ENCODE measurements around the gene B4GALT5. TPM values are rescaled to one million over a fixed set of nuclear protein-coding genes. Genes with fewer than 3 reads are reported as not detected.

Gene B4GALT5
- total RNA-seq, 1 experiment from 2014 or later, result 46.7 TPM

- no peak for DNase-seq (ENCODE audit: low read depth, low spot score)
- in situ Hi-C loops (cut with HindIII; ENCODE audit: low pct_unique_long_range_greater_than_20kb, low sequenced_read_pairs), result no loop called here
Observed at GRCh38 chr20:49691818-49692568, 21.7 kb downstream of the B4GALT5 start.

DNA sequence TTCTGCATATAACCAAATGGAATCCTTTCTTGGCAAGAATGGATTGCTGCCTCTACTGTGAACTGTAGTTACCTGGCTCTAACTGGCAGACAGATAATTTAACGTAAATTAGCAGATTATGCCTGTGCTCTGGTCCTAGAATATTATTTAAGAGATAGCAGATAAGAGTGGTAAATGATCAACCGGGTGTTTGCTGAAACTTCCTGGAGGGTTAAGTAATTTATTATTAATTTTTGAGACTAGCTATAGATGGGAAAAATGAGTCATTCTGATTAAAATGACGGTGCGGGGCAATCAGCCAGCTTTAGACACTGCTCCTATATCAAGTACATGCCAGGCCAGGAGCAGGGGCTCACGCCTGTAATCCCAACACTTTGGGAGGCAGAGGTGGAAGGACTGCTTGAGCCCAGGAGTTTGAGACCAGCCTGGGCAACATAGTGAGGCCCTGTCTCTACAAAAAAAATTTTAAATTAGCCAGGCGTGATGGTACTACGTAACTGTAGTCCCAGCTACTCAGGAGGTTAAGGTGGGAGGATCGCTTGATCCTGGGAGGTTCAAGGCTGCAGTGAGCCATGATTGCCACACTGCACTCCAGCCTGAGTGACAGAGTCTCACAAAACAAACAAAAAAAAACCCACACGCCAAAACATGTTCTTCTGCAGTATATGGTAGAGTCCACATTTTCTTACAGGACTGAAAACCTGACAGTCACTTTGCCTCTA, 22.6 kb downstream of the B4GALT5 start:
- in situ Hi-C loops (cut with HindIII; ENCODE audit: low pct_unique_long_range_greater_than_20kb, low sequenced_read_pairs), result no loop called here
- no peak for DNase-seq (ENCODE audit: low read depth, low spot score)

GRCh38 chr20:49687595-49688567, 25.8 kb downstream of the B4GALT5 start:
- DNase-seq (ENCODE audit: low read depth, low spot score), result no peak
- in situ Hi-C loops (cut with HindIII; ENCODE audit: low pct_unique_long_range_greater_than_20kb, low sequenced_read_pairs), result no loop called here

DNA sequence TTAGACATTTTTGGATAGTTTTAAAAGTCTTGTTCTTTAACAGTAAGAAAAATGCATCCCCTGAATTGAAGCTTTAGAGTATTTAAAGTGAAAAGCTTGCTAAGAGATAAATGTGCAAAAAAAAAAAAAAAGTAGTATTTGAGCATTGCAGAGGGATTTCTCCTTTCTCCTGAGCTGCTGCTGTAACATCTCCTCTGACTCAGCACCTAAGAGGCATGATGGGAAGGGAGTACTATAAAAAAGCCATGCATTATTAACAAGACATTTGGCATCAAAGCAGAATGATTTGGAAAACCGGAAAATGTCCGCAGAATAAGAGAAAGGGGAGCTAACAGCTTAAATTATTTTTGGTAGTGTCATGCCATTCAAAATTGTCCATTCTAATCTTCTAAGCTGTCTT, 27.9 kb downstream of the B4GALT5 start:
- no peak for DNase-seq (ENCODE audit: low read depth, low spot score)
- in situ Hi-C loops (cut with HindIII; ENCODE audit: low pct_unique_long_range_greater_than_20kb, low sequenced_read_pairs), result no loop called here

DNA sequence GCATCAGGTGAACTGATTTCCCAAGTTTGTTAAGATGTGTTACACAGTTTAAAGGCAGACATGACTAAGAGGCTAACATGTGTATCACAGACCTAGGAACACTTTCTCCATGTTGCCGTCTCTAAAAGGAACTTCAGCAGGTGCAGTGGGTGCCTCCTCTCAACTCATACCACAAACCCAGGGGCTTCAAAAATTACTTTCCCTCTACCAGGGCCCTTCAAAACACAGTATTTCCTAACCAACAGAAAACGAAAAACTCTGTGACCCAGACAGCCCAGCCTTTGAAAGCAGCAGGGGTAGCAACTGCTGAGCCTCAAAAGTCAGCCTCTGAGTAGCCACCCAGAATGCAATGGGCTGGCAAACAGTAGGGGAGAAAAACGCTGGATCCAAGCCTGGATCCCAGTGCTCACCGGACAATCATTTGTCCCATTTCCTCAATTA, 28.5 kb downstream of the B4GALT5 start:
- DNase-seq (ENCODE audit: low read depth, low spot score), result no peak
- in situ Hi-C loops (cut with HindIII; ENCODE audit: low pct_unique_long_range_greater_than_20kb, low sequenced_read_pairs), result no loop called here

DNA sequence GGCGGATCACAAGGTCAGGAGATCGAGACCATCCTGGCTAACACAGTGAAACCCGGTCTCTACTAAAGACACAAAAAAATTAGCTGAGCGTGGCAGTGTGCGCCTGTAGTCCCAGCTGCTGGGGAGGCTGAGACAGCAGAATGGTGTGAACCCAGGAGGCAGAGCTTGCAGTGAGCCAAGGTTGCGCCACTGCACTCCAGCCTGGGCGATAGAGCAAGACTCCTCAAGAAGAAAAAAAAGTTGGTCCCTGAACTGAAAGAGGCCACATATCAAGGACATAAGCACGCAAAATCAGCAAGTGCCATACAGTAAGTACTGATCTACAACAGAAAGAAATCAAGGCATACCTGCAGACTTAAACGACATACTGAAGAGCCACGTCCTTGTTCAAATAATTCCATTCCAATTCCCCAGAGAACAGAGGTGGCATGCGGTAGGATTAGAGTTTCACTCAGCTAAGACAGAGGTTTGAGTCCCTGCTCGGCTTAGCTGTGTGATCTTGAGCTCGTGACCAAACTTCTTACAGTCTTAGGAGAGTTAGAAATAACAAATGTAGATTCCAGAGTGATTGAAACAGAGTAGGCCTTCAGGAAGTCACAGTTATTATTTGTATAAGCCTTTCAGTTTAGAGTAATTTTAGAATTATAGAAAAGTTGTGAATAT, 29.2 kb downstream of the B4GALT5 start:
- in situ Hi-C loops (cut with HindIII; ENCODE audit: low pct_unique_long_range_greater_than_20kb, low sequenced_read_pairs), result no loop called here

GRCh38 chr20:49682798-49683197, 30.9 kb downstream of the B4GALT5 start:
- DNase-seq (ENCODE audit: low read depth, low spot score), result no peak
- in situ Hi-C loops (cut with HindIII; ENCODE audit: low pct_unique_long_range_greater_than_20kb, low sequenced_read_pairs), result no loop called here

More for the DNA sequence above, 29.2 kb downstream of the B4GALT5 start:
- DNase-seq (ENCODE audit: low read depth, low spot score), result no peak

GRCh38 chr20:49682278-49682677, 31.4 kb downstream of the B4GALT5 start:
- no peak for DNase-seq (ENCODE audit: low read depth, low spot score)
- in situ Hi-C loops (cut with HindIII; ENCODE audit: low pct_unique_long_range_greater_than_20kb, low sequenced_read_pairs), result no loop called here

DNA sequence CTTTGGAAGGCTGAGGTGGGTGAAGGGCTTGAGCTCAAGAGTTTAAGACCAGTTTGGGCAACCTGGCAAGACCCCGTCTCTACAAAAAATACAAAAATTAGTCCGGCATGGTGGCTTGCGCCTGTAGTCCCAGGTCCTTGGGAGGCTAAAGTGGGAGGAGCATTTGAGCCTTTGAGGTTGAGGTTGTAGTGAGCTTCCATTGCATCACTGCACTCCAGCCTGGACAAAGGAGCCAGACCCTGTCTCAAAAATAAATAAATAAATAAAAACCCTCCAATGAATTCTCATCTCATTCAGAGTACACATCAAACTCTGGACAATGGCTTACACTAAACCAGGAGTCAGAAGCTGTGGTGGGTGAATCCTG, 31.8 kb downstream of the B4GALT5 start:
- no peak for DNase-seq (ENCODE audit: low read depth, low spot score)
- in situ Hi-C loops (cut with HindIII; ENCODE audit: low pct_unique_long_range_greater_than_20kb, low sequenced_read_pairs), result no loop called here

GRCh38 chr20:49680484-49680883, 33.2 kb downstream of the B4GALT5 start:
- in situ Hi-C loops (cut with HindIII; ENCODE audit: low pct_unique_long_range_greater_than_20kb, low sequenced_read_pairs), result no loop called here
- DNase-seq (ENCODE audit: low read depth, low spot score), result no peak

DNA sequence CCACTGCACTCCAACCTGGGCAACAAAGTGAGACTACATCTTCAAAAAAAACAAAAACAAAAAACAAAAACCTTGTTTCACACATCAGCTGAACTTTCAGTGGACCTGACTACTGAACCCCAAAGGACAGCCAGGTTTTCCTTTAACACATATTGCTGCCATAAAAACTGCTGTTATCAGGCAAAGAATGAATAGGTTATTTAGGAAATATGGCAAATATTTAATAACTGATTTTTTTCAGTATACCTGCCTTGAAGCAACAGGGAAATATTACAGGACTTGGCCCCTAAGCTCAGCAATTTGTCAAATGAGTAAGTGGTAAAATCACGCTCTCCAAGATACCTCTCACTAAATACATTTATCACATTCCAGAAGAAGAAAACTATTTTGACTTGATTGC, 34.0 kb downstream of the B4GALT5 start:
- in situ Hi-C loops (cut with HindIII; ENCODE audit: low pct_unique_long_range_greater_than_20kb, low sequenced_read_pairs), result no loop called here
- no peak for DNase-seq (ENCODE audit: low read depth, low spot score)

DNA sequence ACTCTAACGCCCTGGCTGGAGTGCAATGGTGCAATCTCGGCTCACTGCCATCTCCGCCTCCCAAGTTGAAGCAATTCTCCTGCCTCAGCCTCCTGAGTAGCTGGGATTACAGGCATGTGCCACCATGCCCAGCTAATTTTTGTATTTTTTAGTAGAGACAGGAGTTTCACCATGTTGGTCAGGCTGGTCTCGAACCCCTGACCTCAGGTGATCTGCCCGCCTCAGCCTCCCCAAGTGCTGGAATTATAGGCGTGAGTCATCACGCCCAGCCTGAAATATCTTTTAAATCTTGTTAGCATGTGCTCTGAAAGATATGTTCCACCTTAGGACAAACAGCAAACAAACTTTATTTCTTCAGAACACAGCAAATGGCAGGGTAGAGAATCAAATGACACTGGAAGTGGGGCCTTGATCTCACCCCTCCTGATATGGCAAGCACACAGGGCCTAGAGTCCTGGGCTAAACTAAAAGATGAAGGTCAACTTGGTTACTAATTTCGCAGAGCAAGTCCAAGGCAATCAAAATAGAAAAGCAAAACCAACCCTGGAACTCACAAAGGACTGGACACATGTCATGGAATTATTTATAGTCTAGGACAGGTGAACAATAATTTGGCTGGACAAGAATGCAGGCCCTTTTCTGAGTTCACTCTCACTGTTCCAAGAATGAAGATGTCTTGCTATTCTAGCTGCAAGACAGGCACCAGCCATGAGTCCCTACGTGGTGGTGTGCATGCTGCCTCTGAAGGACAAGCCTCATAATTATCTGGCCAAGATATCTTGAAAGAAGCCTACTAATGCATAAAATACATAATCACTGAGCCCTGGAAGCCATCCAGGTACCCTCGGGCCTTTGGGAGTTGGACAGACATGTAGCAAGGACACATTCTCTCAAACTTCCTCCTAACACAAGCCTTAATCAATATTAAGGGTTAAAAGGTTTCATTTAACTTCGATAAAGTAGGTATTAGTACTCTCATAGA, 35.6 kb downstream of the B4GALT5 start:
- no peak for DNase-seq (ENCODE audit: low read depth, low spot score)
- in situ Hi-C loops (cut with HindIII; ENCODE audit: low pct_unique_long_range_greater_than_20kb, low sequenced_read_pairs), result no loop called here

DNA sequence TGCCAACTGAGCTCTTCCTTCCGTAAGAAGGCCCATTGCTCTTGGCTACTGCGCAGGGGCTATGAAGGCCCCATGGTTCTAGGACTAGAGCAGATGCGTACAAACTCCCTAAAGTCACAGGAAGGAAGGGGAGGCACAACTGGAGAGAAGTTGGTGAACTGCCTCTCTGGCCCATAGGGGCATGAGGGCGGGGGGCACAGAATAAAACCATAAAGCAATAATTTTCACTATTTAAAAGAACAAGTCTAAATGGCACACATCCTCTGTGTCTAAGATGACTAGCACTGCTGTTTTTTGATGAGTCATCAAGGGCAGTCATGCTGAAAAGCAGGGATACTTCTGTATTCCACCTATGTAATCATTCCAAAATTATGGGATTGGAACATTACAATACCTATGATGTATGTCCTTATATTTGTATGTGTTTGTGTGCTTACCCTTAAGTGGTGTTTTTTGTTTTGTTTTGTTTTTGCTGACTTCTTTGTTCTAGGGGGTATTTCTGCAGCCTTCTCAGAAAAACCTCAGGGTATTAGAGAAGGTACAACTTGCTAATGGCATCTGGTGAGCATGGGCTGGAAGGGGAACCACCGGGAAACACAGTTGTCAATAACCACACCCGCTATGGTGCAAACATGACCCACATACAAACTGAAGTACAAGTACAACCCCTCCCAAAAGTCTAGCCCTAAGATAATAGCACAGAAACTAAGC, 36.9 kb downstream of the B4GALT5 start:
- in situ Hi-C loops (cut with HindIII; ENCODE audit: low pct_unique_long_range_greater_than_20kb, low sequenced_read_pairs), result no loop called here
- DNase-seq (ENCODE audit: low read depth, low spot score), result no peak

DNA sequence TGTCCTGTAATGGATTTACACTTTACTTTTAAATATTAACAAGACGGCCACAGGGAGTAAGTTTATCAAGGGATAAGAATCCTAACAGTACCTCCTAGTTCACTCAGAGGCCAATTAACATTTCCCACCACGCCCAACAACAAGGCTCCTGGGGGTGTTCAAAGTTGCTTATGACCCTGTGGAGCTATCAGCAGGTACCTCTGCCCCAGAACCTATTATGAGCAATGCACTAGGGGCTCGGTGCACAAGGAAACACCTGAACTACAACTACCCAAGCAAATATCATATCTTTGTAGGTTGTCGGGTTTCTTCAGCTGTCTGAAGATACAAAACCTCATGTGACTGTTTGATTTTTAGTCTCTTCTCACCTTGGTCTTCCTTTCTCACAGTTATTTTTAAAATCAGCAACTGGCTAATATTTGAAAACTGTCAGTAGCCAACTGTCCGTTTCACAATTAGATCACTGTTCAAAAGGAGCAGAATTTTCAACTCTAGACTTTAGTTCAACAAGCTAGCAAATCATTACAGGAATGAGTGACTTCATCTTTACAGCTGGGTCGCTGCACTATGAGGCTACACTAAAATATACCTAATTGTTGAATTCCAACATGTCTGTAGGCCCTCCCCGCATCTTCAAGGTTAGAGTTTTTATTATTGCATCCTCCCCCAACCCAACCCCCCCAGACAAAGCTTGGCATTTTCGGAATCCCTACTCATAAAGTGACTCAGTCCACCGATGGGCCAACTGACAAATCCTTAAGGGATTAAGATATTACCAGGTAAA, 38.1 kb downstream of the B4GALT5 start:
- in situ Hi-C loops (cut with HindIII; ENCODE audit: low pct_unique_long_range_greater_than_20kb, low sequenced_read_pairs), result no loop called here

More for the DNA sequence above, 38.1 kb downstream of the B4GALT5 start:
- DNase-seq (ENCODE audit: low read depth, low spot score), result no peak
